Measurements from ENCODE around the gene ARHGAP22. TPM values are rescaled to one million over a fixed set of nuclear protein-coding genes. Genes with fewer than 3 reads are reported as not detected.

Gene ARHGAP22
- total and polyA plus RNA-seq, 8 donors = 2.2 to 10.4 (median 2.8) TPM

- TF ChIP-seq CTCF (IDR thresholded peaks at IDR 0.05) = no peak
- Histone ChIP-seq H3K27me3 (no peaks in the 10 kb centered on the region), H3K27ac (no peak overlapping the region), H3K36me3 (no peaks in the 10 kb centered on the region), H3K4me3 (no peak overlapping the region), H3K4me1 (peaks cover 0 to 3% of the 10 kb centered on the region in 2 donors), H3K9me3 (no peaks in the 10 kb centered on the region)
- DNase-seq = no peak
- intact Hi-C loops (cut with DNase I) = no loop called here
- ATAC-seq = no peak
Measured at GRCh38 chr10:48549236-48549635, 55.6 kb downstream of the ARHGAP22 start.

DNA sequence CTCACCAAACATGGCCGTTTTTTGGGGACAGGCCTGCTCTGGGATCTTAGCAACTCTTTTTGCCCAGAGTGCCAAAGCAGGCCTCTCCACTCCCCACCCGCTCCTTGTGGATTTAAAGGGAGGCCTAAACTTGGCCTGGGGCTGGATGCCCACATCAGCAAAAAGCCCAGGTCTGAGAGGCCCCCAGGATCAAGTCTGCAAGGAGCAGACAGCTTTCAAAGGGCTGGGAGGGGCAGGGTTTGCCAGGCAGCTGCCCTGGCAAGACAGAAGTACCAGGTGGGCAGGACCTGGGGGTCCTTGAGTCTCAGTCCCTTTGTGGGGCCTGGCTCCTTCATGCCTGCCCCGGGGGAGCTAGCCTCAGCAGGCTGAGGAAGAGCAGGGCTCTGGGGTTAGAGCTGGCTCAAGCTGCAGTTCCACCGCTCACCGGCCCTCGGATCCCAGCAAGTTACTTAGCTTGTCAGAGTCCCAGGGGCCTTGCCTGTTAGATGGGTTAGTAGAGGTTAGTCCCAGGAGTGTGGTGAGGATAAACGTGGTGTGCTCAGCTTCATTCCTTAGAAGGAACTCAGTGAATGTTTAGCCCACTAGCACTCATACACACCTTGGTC lies 56.2 kb downstream of the ARHGAP22 start:
- peaks cover 0 to 3% of the 10 kb centered on the region in 2 donors for H3K4me1 ChIP-seq
- no peak for TF ChIP-seq CTCF (IDR thresholded peaks at IDR 0.05)
- H3K4me3 ChIP-seq = no peak overlapping the region
- intact Hi-C loops (cut with DNase I) = no loop called here
- H3K9me3 ChIP-seq = no peaks in the 10 kb centered on the region
- H3K27me3 ChIP-seq = no peaks in the 10 kb centered on the region
- H3K36me3 ChIP-seq = no peaks in the 10 kb centered on the region
- DNase-seq (no peak), ATAC-seq (no peak)
- H3K27ac ChIP-seq = no peak overlapping the region

GRCh38 chr10:48547981-48548380 lies 56.9 kb downstream of the ARHGAP22 start:
- no peak overlapping the region for H3K27ac ChIP-seq
- no peak for TF ChIP-seq CTCF (IDR thresholded peaks at IDR 0.05)
- peaks cover 0 to 3% of the 10 kb centered on the region in 2 donors for H3K4me1 ChIP-seq
- H3K27me3 ChIP-seq = no peaks in the 10 kb centered on the region
- H3K4me3 ChIP-seq = no peak overlapping the region
- no peaks in the 10 kb centered on the region for H3K9me3 ChIP-seq
- DNase-seq = no peak
- H3K36me3 ChIP-seq = no peaks in the 10 kb centered on the region
- intact Hi-C loops (cut with DNase I) = no loop called here
- no peak for ATAC-seq

GRCh38 chr10:48547061-48547895 lies 57.6 kb downstream of the ARHGAP22 start:
- Histone ChIP-seq H3K9me3 (no peaks in the 10 kb centered on the region), H3K4me3 (no peak overlapping the region), H3K27ac (no peak overlapping the region), H3K4me1 (peaks cover 0 to 3% of the 10 kb centered on the region in 2 donors), H3K27me3 (no peaks in the 10 kb centered on the region), H3K36me3 (no peaks in the 10 kb centered on the region)
- intact Hi-C loops (cut with DNase I) = no loop called here
- no peak for TF ChIP-seq CTCF (IDR thresholded peaks at IDR 0.05)
- no peak for DNase-seq
- ATAC-seq = no peak

DNA sequence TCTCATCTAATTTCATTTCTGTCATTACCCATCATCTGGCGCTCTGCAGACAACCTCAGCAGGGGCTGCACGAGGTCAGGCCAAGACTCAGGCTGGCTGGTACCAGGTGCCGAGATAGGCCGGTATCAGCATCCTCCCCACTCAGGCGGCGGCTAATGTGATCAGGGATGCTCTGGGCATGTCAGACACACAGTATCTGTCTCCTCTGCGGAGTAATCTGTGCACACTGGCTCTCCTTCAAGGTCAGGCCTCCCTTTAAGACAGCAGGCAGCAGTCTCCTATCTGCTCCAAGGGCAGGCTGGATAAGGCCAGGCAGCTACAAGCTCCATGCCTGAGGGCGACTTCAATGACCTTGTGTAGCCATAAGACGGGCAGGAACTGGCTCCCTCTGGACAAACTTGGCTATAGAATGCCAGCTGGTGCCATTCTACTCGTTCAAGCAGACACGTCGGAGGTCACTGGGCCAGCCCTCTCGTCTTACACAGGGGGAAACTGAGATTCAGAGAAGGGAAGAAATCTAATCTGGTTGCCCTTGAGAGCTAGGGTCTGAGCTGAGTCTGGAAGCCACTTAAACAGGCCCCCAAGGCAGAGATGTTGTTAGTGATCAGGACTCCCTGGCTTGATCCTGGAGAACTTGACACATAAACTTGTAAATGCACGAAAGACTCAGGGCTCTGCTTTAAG lies 59.3 kb downstream of the ARHGAP22 start:
- intact Hi-C loops (cut with DNase I) = no loop called here
- no peak for TF ChIP-seq CTCF (IDR thresholded peaks at IDR 0.05)

More for the DNA sequence above, 59.3 kb downstream of the ARHGAP22 start:
- ATAC-seq (no peak), DNase-seq (no peak)
- H3K4me1 ChIP-seq = no peaks in the 10 kb centered on the region
- no peaks in the 10 kb centered on the region for H3K36me3 ChIP-seq
- no peak overlapping the region for H3K4me3 ChIP-seq
- H3K27me3 ChIP-seq = no peaks in the 10 kb centered on the region
- H3K9me3 ChIP-seq = no peaks in the 10 kb centered on the region
- no peak overlapping the region for H3K27ac ChIP-seq
